ENCODE results near the gene ZNF844. TPM values are rescaled to one million over a fixed set of nuclear protein-coding genes. Genes with fewer than 3 reads are reported as not detected.
"Not testable (repeated sequence)": the region's sequence is repeated elsewhere in the genome, so short reads cannot be mapped to it uniquely, and the experiment has no call there.

Gene ZNF844
- total RNA-seq, 2 donors from 2014 or later = 3.6 to 8.4 TPM

- Mint-ChIP-seq H3K9me3 (no peaks in the 10 kb centered on the region), H3K4me1 (ENCODE audit: low read depth) (peaks cover 26% of the 10 kb centered on the region), H3K27me3 (ENCODE audit: low read depth) (peaks cover 33% of the 10 kb centered on the region), H3K4me3 (no peak overlapping the region), H3K27ac (no peak overlapping the region), H3K36me3 (ENCODE audit: insufficient read depth in 2 of 2) (peaks cover 5% of the 10 kb centered on the region in 2 donors)
- no peak for DNase-seq
- ATAC-seq (replicated peaks in 1 of 2) = no peak
Measured at GRCh38 chr19:12055784-12056183, 8.7 kb upstream of the ZNF844 start.

DNA sequence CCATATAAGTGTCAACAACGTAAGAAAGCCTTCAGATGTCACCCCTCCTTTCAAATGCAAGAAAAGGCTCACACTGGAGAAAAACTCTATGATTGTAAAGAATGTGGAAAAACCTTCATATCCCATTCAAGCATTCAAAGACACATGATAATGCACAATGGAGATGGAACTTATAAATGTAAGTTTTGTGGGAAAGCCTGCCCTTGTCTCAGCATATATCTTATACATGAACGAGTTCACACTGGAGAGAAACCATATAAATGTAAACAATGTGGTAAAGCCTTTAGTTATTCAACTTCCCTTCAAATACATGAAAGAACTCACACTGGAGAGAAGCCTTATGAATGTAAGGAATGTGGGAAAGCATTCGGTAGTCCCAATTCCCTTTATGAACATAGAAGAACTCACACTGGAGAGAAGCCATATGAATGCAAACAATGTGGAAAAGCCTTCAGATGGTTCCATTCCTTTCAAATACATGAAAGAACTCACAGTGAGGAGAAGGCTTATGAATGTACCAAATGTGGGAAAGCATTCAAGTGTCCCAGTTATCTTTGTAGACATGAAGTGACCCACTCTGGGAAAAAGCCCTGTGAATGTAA lies 11.1 kb downstream of the ZNF844 start:
- peaks cover 36 to 65% of the 10 kb centered on the region in 2 donors for H3K36me3 Mint-ChIP-seq (ENCODE audit: insufficient read depth in 2 of 2)

DNA sequence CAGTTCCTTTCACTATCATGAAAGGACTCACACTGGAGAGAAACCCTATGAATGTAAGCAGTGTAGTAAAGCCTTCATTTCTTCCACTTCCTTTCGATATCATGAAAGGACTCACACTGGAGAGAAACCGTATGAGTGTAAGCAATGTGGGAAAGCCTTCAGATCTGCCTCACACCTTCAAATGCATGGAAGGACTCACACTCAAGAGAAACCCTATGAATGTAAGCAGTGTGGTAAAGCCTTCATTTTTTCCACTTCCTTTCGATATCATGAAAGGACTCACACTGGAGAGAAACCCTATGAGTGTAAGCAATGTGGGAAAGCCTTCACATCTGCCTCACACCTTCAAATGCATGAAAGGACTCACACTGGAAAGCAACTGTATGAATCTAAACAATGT lies 11.8 kb downstream of the ZNF844 start:
- not testable (repeated sequence) for H3K27me3 Mint-ChIP-seq (ENCODE audit: low read depth); H3K4me1 Mint-ChIP-seq (ENCODE audit: low read depth); ATAC-seq (replicated peaks in 1 of 2); DNase-seq; H3K27ac Mint-ChIP-seq; H3K4me3 Mint-ChIP-seq
- Mint-ChIP-seq H3K9me3 (peaks cover 9 to 34% of the 10 kb centered on the region in 2 donors), H3K36me3 (ENCODE audit: insufficient read depth in 2 of 2) (peaks cover 36 to 63% of the 10 kb centered on the region in 2 donors)

More for the DNA sequence above, 11.1 kb downstream of the ZNF844 start:
- DNase-seq (no peak), ATAC-seq (replicated peaks in 1 of 2) (no peak)
- no peak overlapping the region for H3K4me3 Mint-ChIP-seq
- no peak overlapping the region for H3K27ac Mint-ChIP-seq
- H3K9me3 Mint-ChIP-seq = peaks cover 13 to 36% of the 10 kb centered on the region in 2 donors
- H3K4me1 Mint-ChIP-seq (ENCODE audit: low read depth) = no peaks in the 10 kb centered on the region
- no peaks in the 10 kb centered on the region for H3K27me3 Mint-ChIP-seq (ENCODE audit: low read depth)

GRCh38 chr19:12077375-12077774 lies 12.8 kb downstream of the ZNF844 start:
- ATAC-seq (replicated peaks in 1 of 2) (no peak), DNase-seq (no peak)
- Mint-ChIP-seq H3K9me3 (peaks cover 11 to 34% of the 10 kb centered on the region in 2 donors), H3K4me1 (ENCODE audit: low read depth) (no peaks in the 10 kb centered on the region), H3K27ac (no peak overlapping the region), H3K36me3 (ENCODE audit: insufficient read depth in 2 of 2) (peaks cover 36 to 65% of the 10 kb centered on the region in 2 donors), H3K27me3 (ENCODE audit: low read depth) (no peaks in the 10 kb centered on the region), H3K4me3 (no peak overlapping the region)

GRCh38 chr19:12083336-12083735 lies 18.8 kb downstream of the ZNF844 start:
- H3K4me3 Mint-ChIP-seq; ATAC-seq (replicated peaks in 1 of 2); H3K9me3 Mint-ChIP-seq; H3K4me1 Mint-ChIP-seq (ENCODE audit: low read depth); H3K27me3 Mint-ChIP-seq (ENCODE audit: low read depth): not testable (repeated sequence)
- Mint-ChIP-seq H3K27ac (peak overlapping the region; percentile 42), H3K36me3 (ENCODE audit: insufficient read depth in 2 of 2) (peaks cover 5 to 25% of the 10 kb centered on the region in 2 donors)
- DNase-seq = peak in 1 of 2 donors; percentile 9

GRCh38 chr19:12085074-12085818 lies 20.7 kb downstream of the ZNF844 start:
- H3K4me1 Mint-ChIP-seq (ENCODE audit: low read depth) = no peaks in the 10 kb centered on the region
- DNase-seq = peak in 1 of 2 donors; percentile 17
- H3K27ac Mint-ChIP-seq = no peak overlapping the region
- H3K9me3 Mint-ChIP-seq = peaks cover 1 to 8% of the 10 kb centered on the region in 2 donors
- peaks cover 4 to 16% of the 10 kb centered on the region in 2 donors for H3K36me3 Mint-ChIP-seq (ENCODE audit: insufficient read depth in 2 of 2)
- H3K27me3 Mint-ChIP-seq (ENCODE audit: low read depth) = no peaks in the 10 kb centered on the region
- ATAC-seq (replicated peaks in 1 of 2) = peak; percentile 53 to 66
- H3K4me3 Mint-ChIP-seq = no peak overlapping the region

DNA sequence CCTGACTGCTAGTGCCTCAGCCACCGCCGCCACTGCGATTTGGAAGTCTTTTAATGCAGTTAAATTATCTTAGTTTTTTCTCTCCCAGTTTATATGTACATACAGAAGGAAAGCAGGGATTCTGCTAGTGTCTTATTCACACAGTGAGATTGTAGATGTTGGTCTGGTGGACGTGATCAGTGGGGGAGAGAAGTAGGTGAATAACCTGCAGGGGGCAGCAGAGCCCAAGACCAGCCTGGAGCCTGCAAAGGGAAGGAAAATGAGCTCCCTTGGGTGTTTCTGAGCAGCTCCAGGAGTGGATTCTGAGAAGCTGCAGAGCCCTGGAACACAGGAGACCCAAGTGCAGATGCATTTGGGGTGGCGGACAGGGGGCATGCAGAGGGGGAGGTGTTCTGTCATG lies 26.3 kb downstream of the ZNF844 start:
- H3K27me3 Mint-ChIP-seq (ENCODE audit: low read depth) = no peaks in the 10 kb centered on the region
- peaks cover 7 to 18% of the 10 kb centered on the region in 2 donors for H3K36me3 Mint-ChIP-seq (ENCODE audit: insufficient read depth in 2 of 2)
- peaks cover 29% of the 10 kb centered on the region for H3K4me1 Mint-ChIP-seq (ENCODE audit: low read depth)
- DNase-seq (peak; percentile 74 to 82), ATAC-seq (replicated peaks in 1 of 2) (peak; percentile 48 to 54)
- H3K27ac Mint-ChIP-seq = no peak overlapping the region
- H3K9me3 Mint-ChIP-seq = peaks cover 0 to 4% of the 10 kb centered on the region in 2 donors
- peak overlapping the region; percentile 36 to 44 for H3K4me3 Mint-ChIP-seq

- H3K4me3 Mint-ChIP-seq = peak overlapping the region; percentile 74 to 91
Measured at GRCh38 chr19:12092065-12092867, 27.7 kb downstream of the ZNF844 start.

DNA sequence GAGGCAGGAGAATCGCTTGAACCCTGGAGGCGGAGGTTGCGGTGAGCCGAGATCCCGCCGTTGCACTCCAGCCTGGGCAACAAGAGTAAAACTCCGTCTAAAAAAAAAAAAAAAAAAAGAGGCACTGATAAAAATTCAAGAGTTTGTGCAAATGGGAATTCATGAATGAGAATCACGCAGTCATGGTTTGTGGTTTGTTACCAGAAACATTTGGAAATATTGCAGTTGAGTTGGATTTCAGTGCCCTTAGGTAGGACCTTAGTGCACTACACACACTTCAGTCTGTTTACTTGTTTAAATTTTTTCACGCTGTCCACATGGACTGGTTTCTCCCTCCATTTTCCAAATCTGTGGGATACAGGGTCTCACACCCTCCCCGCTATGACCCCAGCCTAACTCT lies 28.4 kb downstream of the ZNF844 start:
- ATAC-seq (replicated peaks in 1 of 2) = no peak
- Mint-ChIP-seq H3K4me3 (peak overlapping the region; percentile 74 to 91), H3K27me3 (ENCODE audit: low read depth) (no peaks in the 10 kb centered on the region), H3K9me3 (peaks cover 0 to 2% of the 10 kb centered on the region in 2 donors), H3K4me1 (ENCODE audit: low read depth) (peaks cover 34% of the 10 kb centered on the region), H3K27ac (no peak overlapping the region), H3K36me3 (ENCODE audit: insufficient read depth in 2 of 2) (peaks cover 9 to 25% of the 10 kb centered on the region in 2 donors)
- DNase-seq = no peak

More at GRCh38 chr19:12092065-12092867, 27.7 kb downstream of the ZNF844 start:
- Mint-ChIP-seq H3K27ac (no peak overlapping the region), H3K36me3 (ENCODE audit: insufficient read depth in 2 of 2) (peaks cover 7 to 22% of the 10 kb centered on the region in 2 donors), H3K9me3 (peaks cover 2 to 4% of the 10 kb centered on the region in 2 donors), H3K27me3 (ENCODE audit: low read depth) (no peaks in the 10 kb centered on the region), H3K4me1 (ENCODE audit: low read depth) (peaks cover 34% of the 10 kb centered on the region)
- DNase-seq (peak; percentile 75 to 81), ATAC-seq (replicated peaks in 1 of 2) (peak; percentile 82 to 84)

DNA sequence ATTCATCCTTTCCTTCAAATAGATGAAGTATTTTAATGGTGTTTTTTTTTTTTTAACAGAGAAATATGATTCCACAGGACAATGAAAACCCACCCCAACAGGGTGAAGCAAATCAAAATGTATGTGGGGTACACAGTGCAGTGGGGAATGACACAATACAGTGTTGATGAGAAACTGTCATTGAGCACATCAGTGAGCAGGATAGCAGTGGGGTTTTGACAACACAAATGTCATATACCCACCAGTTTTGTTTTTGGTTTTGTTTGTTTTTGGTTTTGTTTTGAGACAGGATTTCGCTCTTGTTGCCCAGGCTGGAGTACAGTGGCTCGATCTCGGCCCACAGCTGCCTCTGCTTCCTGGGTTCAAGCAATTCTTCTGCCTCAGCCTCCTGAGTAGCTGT lies 29.2 kb downstream of the ZNF844 start:
- peaks cover 2% of the 10 kb centered on the region in 2 donors for H3K9me3 Mint-ChIP-seq
- peaks cover 12 to 28% of the 10 kb centered on the region in 2 donors for H3K36me3 Mint-ChIP-seq (ENCODE audit: insufficient read depth in 2 of 2)
- DNase-seq = no peak
- peaks cover 34% of the 10 kb centered on the region for H3K4me1 Mint-ChIP-seq (ENCODE audit: low read depth)
- H3K27ac Mint-ChIP-seq = peak overlapping the region; percentile 19
- H3K27me3 Mint-ChIP-seq (ENCODE audit: low read depth) = no peaks in the 10 kb centered on the region
- peak overlapping the region; percentile 74 to 91 for H3K4me3 Mint-ChIP-seq
- peak; percentile 32 to 33 for ATAC-seq (replicated peaks in 1 of 2)

DNA sequence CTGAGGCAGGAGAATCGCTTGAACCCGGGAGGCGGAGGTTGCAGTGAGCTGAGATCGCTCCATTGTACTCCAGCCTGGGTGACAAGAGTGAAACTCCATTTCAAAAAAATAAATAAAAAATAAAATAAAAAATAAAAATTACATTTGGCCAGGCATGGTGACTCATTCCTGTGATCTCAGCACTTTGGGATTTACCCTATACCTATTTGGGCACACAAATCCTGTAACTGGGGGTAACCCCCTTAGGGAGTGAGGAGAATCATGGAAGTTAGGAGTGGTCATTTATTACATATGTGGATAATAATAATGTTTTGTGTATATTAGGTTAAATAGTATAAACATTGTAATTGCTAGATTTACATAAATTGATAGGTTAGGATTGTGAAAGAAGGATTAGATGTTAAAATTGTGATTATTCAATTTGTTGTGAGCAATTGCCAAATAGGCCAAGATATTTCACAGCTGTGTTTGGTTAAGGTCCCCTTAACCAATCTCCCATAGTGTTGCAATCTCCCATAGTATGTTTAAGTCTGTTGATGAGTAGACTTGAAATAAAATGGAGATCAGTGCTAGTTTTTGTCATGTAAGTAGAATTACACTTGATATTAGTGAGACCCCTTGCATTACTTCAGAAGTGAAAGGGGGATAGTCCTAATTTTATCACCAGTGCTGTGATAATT lies 30.7 kb downstream of the ZNF844 start:
- Mint-ChIP-seq H3K27ac (no peak overlapping the region), H3K4me1 (ENCODE audit: low read depth) (peaks cover 34% of the 10 kb centered on the region), H3K4me3 (no peak overlapping the region), H3K36me3 (ENCODE audit: insufficient read depth in 2 of 2) (peaks cover 13 to 33% of the 10 kb centered on the region in 2 donors), H3K27me3 (ENCODE audit: low read depth) (no peaks in the 10 kb centered on the region), H3K9me3 (peaks cover 2% of the 10 kb centered on the region in 2 donors)
- DNase-seq (no peak), ATAC-seq (replicated peaks in 1 of 2) (no peak)

DNA sequence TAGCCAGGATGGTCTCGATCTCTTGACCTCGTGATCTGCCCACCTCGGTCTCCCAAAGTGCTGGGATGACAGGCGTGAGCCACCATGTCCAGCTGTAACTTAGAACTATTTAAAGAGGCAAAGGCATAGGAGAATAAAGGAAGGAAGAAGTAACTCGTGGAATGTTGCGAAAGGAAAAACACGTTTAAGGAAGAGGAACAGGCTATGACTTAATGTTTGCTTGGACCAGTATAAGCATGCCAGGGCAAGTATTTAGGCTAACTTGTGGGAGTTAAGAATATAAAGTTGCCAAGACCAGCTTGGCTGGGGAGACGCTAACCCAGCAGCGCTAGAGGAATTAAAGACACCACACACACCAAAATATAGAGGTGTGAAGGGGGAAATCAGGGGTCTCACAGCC lies 33.5 kb downstream of the ZNF844 start:
- H3K36me3 Mint-ChIP-seq (ENCODE audit: insufficient read depth in 2 of 2) = peaks cover 10 to 37% of the 10 kb centered on the region in 2 donors
- peaks cover 2% of the 10 kb centered on the region in 2 donors for H3K9me3 Mint-ChIP-seq
- H3K27ac Mint-ChIP-seq = no peak overlapping the region
- no peak overlapping the region for H3K4me3 Mint-ChIP-seq
- no peak for DNase-seq
- no peaks in the 10 kb centered on the region for H3K27me3 Mint-ChIP-seq (ENCODE audit: low read depth)
- no peak for ATAC-seq (replicated peaks in 1 of 2)
- H3K4me1 Mint-ChIP-seq (ENCODE audit: low read depth) = peaks cover 18% of the 10 kb centered on the region

All from activated T-cell treated with anti-CD3 and anti-CD28 coated beads, Interleukin-2, amount 50 U/mL, for 72 hours (primary cell).